HFF-Myc (cell line): Measurements from ENCODE around the gene SH3BGRL2.

Source experiments
- DNase-seq: peaks from one replicate; pipeline ENCODE4 v3.0.0-alpha.2; 2011; ENCODE audit warnings: low read depth; ENCODE audit errors: extremely low read depth
- H3K4me3 ChIP-seq: replicated peaks from 2 replicates; pipeline ENCODE4 v1.5.1; 2011; ENCODE audit warnings: low read depth, mild to moderate bottlenecking, control low read depth, low read length
- CTCF ChIP-seq: IDR thresholded peaks from 2 replicates; pipeline ENCODE4 v1.5.1; 2012; ENCODE audit warnings: mild to moderate bottlenecking, low read depth, low read length, control low read depth; ENCODE audit errors: missing control alignments

SH3BGRL2 gene

GRCh38 chr6:79599725-79600259 is 31.3 kb upstream of the SH3BGRL2 start:
- no peak for DNase-seq
- H3K4me3 ChIP-seq = no peak overlapping the region
- no peak for TF ChIP-seq CTCF

GRCh38 chr6:79600313-79600712 is 30.8 kb upstream of the SH3BGRL2 start:
- no peak for DNase-seq
- H3K4me3 ChIP-seq = no peak overlapping the region
- no peak for TF ChIP-seq CTCF

GRCh38 chr6:79600812-79601609 is 30.1 kb upstream of the SH3BGRL2 start:
- peak; percentile 50 for DNase-seq
- TF ChIP-seq CTCF = no peak
- H3K4me3 ChIP-seq = no peak overlapping the region

- no peak for TF ChIP-seq CTCF
- DNase-seq = no peak
- H3K4me3 ChIP-seq = no peak overlapping the region
These were observed 28.3 kb upstream of the SH3BGRL2 start for GRCh38 chr6:79602859-79603258.

- no peak overlapping the region for H3K4me3 ChIP-seq
- no peak for DNase-seq
- TF ChIP-seq CTCF = no peak
These were observed 26.5 kb upstream of the SH3BGRL2 start for GRCh38 chr6:79604583-79605037.

GRCh38 chr6:79605061-79605460 is 26.1 kb upstream of the SH3BGRL2 start:
- no peak for TF ChIP-seq CTCF
- H3K4me3 ChIP-seq = no peak overlapping the region
- DNase-seq = no peak
